GM23338 (cell line): ENCODE measurements around the gene NIPBL.

Experiments
- CREB1 ChIP-seq: fragments of 250-450 bp; sonication (Bioruptor Pico); IDR thresholded peaks from 2 replicates; pipeline ENCODE4 v1.5.0; 2020; ENCODE audit warnings: low read depth, mild to moderate bottlenecking, moderate library complexity
- CTCF ChIP-seq, 2 experiments: fragments of 200-600 bp in 1 of 2; sonication (generic) in 1 of 2; conservative IDR thresholded peaks; 2 replicates each; pipeline versions ENCODE4 v1.5.1 to v1.6.1; 2016 to 2017; ENCODE audit warnings: antibody characterized with exemption in 2 of 2, low read depth in 2 of 2, mild to moderate bottlenecking in 2 of 2, moderate library complexity in 1 of 2
- EZH2 ChIP-seq: fragments of 200-600 bp; sonication (generic); IDR thresholded peaks from one replicate; pipeline ENCODE4 v1.8.0; 2017; ENCODE audit warnings: antibody characterized with exemption, mild to moderate bottlenecking, low read depth; ENCODE audit not compliant: unreplicated experiment
- EZH2phosphoT487 ChIP-seq: fragments of 200-600 bp; sonication (generic); IDR thresholded peaks from one replicate; pipeline ENCODE4 v1.8.1; 2018; ENCODE audit warnings: antibody characterized with exemption; ENCODE audit not compliant: unreplicated experiment
- JUNB ChIP-seq: IDR thresholded peaks from one replicate; pipeline ENCODE4 v1.6.1; 2016; ENCODE audit warnings: antibody characterized with exemption; ENCODE audit not compliant: unreplicated experiment
- NANOG ChIP-seq: IDR thresholded peaks from 2 replicates; pipeline ENCODE4 v1.6.1; 2016; ENCODE audit warnings: antibody characterized with exemption, borderline replicate concordance
- POLR2AphosphoS5 ChIP-seq: IDR thresholded peaks from 2 replicates; pipeline ENCODE4 v1.6.1; 2016; ENCODE audit warnings: antibody characterized with exemption, low read depth
- REST ChIP-seq: IDR thresholded peaks from one replicate; pipeline ENCODE4 v1.6.1; 2018; ENCODE audit warnings: antibody characterized with exemption; ENCODE audit not compliant: unreplicated experiment
- STAT1 ChIP-seq: IDR thresholded peaks from one replicate; pipeline ENCODE4 v1.6.1; 2016; ENCODE audit warnings: antibody characterized with exemption; ENCODE audit not compliant: unreplicated experiment
- ZNF114 ChIP-seq: fragments of 250-450 bp; sonication (Bioruptor Pico); IDR thresholded peaks from 2 replicates; pipeline ENCODE4 v1.5.0; 2020; ENCODE audit warnings: mild to moderate bottlenecking, moderate library complexity
- ZNF331 ChIP-seq: fragments of 250-450 bp; sonication (Bioruptor Pico); IDR thresholded peaks from 2 replicates; pipeline ENCODE4 v1.5.0; 2020; ENCODE audit warnings: low read depth, mild to moderate bottlenecking, moderate library complexity
- TF ChIP-seq, protein P1 (sequence below): fragments of 250-450 bp; sonication (Bioruptor Pico); IDR thresholded peaks from 2 replicates; pipeline ENCODE4 v1.5.0; 2020; ENCODE audit warnings: mild to moderate bottlenecking, moderate library complexity

GRCh38 chr5:36928947-36929346 lies 52.4 kb downstream of the NIPBL start:
- TF ChIP-seq CTCF (conservative IDR thresholded peaks at IDR 0.05; ENCODE audit: low read depth in 2 of 2) (no peak), EZH2 (no peak), REST (no peak), CREB1 (CRISPR knock-in tag) (no peak), JUNB (no peak), NANOG (no peak), POLR2AphosphoS5 (no peak), EZH2phosphoT487 (no peak), STAT1 (no peak), ZNF114 (no peak), ZNF331 (no peak)
- TF ChIP-seq, protein P1, sequence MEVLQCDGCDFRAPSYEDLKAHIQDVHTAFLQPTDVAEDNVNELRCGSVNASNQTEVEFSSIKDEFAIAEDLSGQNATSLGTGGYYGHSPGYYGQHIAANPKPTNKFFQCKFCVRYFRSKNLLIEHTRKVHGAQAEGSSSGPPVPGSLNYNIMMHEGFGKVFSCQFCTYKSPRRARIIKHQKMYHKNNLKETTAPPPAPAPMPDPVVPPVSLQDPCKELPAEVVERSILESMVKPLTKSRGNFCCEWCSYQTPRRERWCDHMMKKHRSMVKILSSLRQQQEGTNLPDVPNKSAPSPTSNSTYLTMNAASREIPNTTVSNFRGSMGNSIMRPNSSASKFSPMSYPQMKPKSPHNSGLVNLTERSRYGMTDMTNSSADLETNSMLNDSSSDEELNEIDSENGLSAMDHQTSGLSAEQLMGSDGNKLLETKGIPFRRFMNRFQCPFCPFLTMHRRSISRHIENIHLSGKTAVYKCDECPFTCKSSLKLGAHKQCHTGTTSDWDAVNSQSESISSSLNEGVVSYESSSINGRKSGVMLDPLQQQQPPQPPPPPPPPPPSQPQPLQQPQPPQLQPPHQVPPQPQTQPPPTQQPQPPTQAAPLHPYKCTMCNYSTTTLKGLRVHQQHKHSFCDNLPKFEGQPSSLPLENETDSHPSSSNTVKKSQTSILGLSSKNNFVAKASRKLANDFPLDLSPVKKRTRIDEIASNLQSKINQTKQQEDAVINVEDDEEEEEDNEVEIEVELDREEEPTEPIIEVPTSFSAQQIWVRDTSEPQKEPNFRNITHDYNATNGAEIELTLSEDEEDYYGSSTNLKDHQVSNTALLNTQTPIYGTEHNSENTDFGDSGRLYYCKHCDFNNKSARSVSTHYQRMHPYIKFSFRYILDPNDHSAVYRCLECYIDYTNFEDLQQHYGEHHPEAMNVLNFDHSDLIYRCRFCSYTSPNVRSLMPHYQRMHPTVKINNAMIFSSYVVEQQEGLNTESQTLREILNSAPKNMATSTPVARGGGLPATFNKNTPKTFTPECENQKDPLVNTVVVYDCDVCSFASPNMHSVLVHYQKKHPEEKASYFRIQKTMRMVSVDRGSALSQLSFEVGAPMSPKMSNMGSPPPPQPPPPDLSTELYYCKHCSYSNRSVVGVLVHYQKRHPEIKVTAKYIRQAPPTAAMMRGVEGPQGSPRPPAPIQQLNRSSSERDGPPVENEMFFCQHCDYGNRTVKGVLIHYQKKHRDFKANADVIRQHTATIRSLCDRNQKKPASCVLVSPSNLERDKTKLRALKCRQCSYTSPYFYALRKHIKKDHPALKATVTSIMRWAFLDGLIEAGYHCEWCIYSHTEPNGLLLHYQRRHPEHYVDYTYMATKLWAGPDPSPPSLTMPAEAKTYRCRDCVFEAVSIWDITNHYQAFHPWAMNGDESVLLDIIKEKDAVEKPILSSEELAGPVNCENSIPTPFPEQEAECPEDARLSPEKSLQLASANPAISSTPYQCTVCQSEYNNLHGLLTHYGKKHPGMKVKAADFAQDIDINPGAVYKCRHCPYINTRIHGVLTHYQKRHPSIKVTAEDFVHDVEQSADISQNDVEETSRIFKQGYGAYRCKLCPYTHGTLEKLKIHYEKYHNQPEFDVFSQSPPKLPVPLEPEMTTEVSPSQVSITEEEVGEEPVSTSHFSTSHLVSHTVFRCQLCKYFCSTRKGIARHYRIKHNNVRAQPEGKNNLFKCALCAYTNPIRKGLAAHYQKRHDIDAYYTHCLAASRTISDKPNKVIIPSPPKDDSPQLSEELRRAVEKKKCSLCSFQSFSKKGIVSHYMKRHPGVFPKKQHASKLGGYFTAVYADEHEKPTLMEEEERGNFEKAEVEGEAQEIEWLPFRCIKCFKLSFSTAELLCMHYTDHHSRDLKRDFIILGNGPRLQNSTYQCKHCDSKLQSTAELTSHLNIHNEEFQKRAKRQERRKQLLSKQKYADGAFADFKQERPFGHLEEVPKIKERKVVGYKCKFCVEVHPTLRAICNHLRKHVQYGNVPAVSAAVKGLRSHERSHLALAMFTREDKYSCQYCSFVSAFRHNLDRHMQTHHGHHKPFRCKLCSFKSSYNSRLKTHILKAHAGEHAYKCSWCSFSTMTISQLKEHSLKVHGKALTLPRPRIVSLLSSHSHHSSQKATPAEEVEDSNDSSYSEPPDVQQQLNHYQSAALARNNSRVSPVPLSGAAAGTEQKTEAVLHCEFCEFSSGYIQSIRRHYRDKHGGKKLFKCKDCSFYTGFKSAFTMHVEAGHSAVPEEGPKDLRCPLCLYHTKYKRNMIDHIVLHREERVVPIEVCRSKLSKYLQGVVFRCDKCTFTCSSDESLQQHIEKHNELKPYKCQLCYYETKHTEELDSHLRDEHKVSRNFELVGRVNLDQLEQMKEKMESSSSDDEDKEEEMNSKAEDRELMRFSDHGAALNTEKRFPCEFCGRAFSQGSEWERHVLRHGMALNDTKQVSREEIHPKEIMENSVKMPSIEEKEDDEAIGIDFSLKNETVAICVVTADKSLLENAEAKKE: no peak
